Neural progenitor cell (in vitro differentiated cells): ENCODE results near the gene AGO3. TPM values are rescaled to one million over a fixed set of nuclear protein-coding genes. Genes with fewer than 3 reads are reported as not detected.
A peak's percentile ranks its signal among the peaks of the same experiment; 100 is the strongest.

Experiments used
- DNase-seq: peaks from one replicate; pipeline ENCODE4 v3.0.0-alpha.2; 2016; ENCODE audit warnings: low spot score
- H2AFZ ChIP-seq: fragments of 200-600 bp; sonication (generic); replicated peaks from 2 replicates; pipeline ENCODE4 v1.6.1; 2016; ENCODE audit warnings: antibody characterized with exemption
- H3F3A ChIP-seq: fragments of 200-600 bp; sonication (generic); 2 replicates; pipeline ENCODE4 v1.6.1; 2016; ENCODE audit warnings: antibody characterized with exemption, low read depth
- H3K27ac ChIP-seq: fragments of 200-600 bp; sonication (generic); 2 replicates; pipeline ENCODE4 v1.5.1; 2016; ENCODE audit warnings: mild to moderate bottlenecking
- H3K27me3 ChIP-seq: fragments of 200-600 bp; sonication (generic); 2 replicates; pipeline ENCODE4 v1.6.1; 2016; ENCODE audit warnings: mild to moderate bottlenecking, moderate library complexity
- H3K36me3 ChIP-seq: fragments of 200-600 bp; sonication (generic); 2 replicates; pipeline ENCODE4 v1.5.1; 2016
- H3K4me1 ChIP-seq: fragments of 200-600 bp; sonication (generic); 2 replicates; pipeline ENCODE4 v1.6.1; 2016; ENCODE audit warnings: mixed run types
- H3K4me2 ChIP-seq: fragments of 200-600 bp; sonication (generic); 2 replicates; pipeline ENCODE4 v1.6.1; 2016
- H3K4me3 ChIP-seq: fragments of 200-600 bp; sonication (generic); 2 replicates; pipeline ENCODE4 v1.5.1; 2016
- H3K79me2 ChIP-seq: fragments of 200-600 bp; sonication (generic); 2 replicates; pipeline ENCODE4 v1.6.1; 2016; ENCODE audit warnings: low read depth
- H3K9ac ChIP-seq: fragments of 200-600 bp; sonication (generic); 2 replicates; pipeline ENCODE4 v1.6.1; 2016
- H3K9me3 ChIP-seq: fragments of 200-600 bp; sonication (generic); 2 replicates; pipeline ENCODE4 v1.5.1; 2016; ENCODE audit warnings: low read depth
- H4K20me1 ChIP-seq: fragments of 200-600 bp; sonication (generic); 2 replicates; pipeline ENCODE4 v1.6.1; 2016; ENCODE audit warnings: low read depth
- H3K27ac Mint-ChIP-seq: 3 replicates; pipeline ENCODE4 v1.8.0; 2021; ENCODE audit warnings: mixed read lengths
- H3K27me3 Mint-ChIP-seq: 2 replicates; pipeline ENCODE4 v1.8.0; 2022; ENCODE audit warnings: low read depth, mild to moderate bottlenecking, inconsistent platforms, moderate library complexity, mixed read lengths; ENCODE audit not compliant: insufficient read depth
- H3K36me3 Mint-ChIP-seq: 3 replicates; pipeline ENCODE4 v1.8.0; 2021; ENCODE audit warnings: mixed read lengths
- H3K4me1 Mint-ChIP-seq: 3 replicates; pipeline ENCODE4 v1.8.0; 2021; ENCODE audit warnings: mixed read lengths
- H3K4me3 Mint-ChIP-seq: 3 replicates; pipeline ENCODE4 v1.8.0; 2021; ENCODE audit warnings: mild to moderate bottlenecking, moderate library complexity, mixed read lengths
- H3K9me3 Mint-ChIP-seq: 3 replicates; pipeline ENCODE4 v1.8.0; 2020; ENCODE audit warnings: mixed read lengths
- CTCF ChIP-seq: fragments of 200-600 bp; sonication (generic); IDR thresholded peaks from 2 replicates; pipeline ENCODE4 v1.5.1; 2017; ENCODE audit warnings: antibody characterized with exemption, mild to moderate bottlenecking
- EZH2 ChIP-seq: fragments of 200-600 bp; sonication (generic); IDR thresholded peaks from 2 replicates; pipeline ENCODE4 v1.6.1; 2017; ENCODE audit warnings: antibody characterized with exemption, mild to moderate bottlenecking, moderate library complexity
- EZH2phosphoT487 ChIP-seq: fragments of 200-600 bp; sonication (generic); IDR thresholded peaks from 2 replicates; pipeline ENCODE4 v1.6.1; 2017; ENCODE audit warnings: antibody characterized with exemption
- total RNA-seq: library from RNA; depleted of rRNA; stranded (reverse); fragments of >200 nt; gene quantifications from 2 replicates; pipeline ENCODE4 v1.2.3, GENCODE V29; 2015; ENCODE audit warnings: low replicate concordance

The AGO3 gene
- total RNA-seq, 1 donor from 2014 or later: 45.2 TPM

GRCh38 chr1:36083635-36084496 is 153.0 kb downstream of the AGO3 start, which contains the start of gene TEKT2:
Gene TEKT2, plus strand, starts transcription at chr1:36084094. Its CDS starts 828 bp downstream, at chr1:36084922.
- no peaks in the 10 kb centered on the region for H3K27me3 ChIP-seq
- peak within 1 kb of the TSS; percentile 97 for H3K4me2 ChIP-seq
- Mint-ChIP-seq H3K9me3 (peaks cover 2% of the 10 kb centered on the region), H3K36me3 (peaks cover 8% of the 10 kb centered on the region), H3K4me1 (peaks cover 39% of the 10 kb centered on the region), H3K27ac (peak within 1 kb of the TSS; percentile 91), H3K4me3 (peak within 1 kb of the TSS; percentile 87), H3K27me3 (peaks cover 6% of the 10 kb centered on the region)
- no peaks in the 10 kb centered on the region for H3K9me3 ChIP-seq
- H2AFZ ChIP-seq: peak within 1 kb of the TSS; percentile 87
- peak within 1 kb of the TSS; percentile 27 for H3K9ac ChIP-seq
- H3K36me3 ChIP-seq: no peaks in the 10 kb centered on the region
- peaks cover 13% of the 10 kb centered on the region for H3F3A ChIP-seq
- TF ChIP-seq CTCF (peak; percentile 5), EZH2phosphoT487 (no peak)
- DNase-seq: peak; percentile 96
- H4K20me1 ChIP-seq: no peaks in the 10 kb centered on the region
- H3K27ac ChIP-seq: no peak within 1 kb of the TSS
- peak within 1 kb of the TSS; percentile 83 for H3K4me3 ChIP-seq
- peaks cover under 1% of the 10 kb centered on the region for H3K79me2 ChIP-seq
- H3K4me1 ChIP-seq: peaks cover 9% of the 10 kb centered on the region

- H2AFZ ChIP-seq: peak overlapping the region; percentile 87
Observed at GRCh38 chr1:36084497-36085115, 153.7 kb downstream of the AGO3 start.

GRCh38 chr1:36085126-36085525 is 154.2 kb downstream of the AGO3 start:
- H3K27ac ChIP-seq: no peak overlapping the region
- H3K9ac ChIP-seq: no peak overlapping the region
- Mint-ChIP-seq H3K27ac (no peak overlapping the region), H3K36me3 (peaks cover 11% of the 10 kb centered on the region), H3K9me3 (peaks cover 2% of the 10 kb centered on the region), H3K4me3 (peak overlapping the region; percentile 87), H3K27me3 (peaks cover 8% of the 10 kb centered on the region), H3K4me1 (peaks cover 49% of the 10 kb centered on the region)
- H3K36me3 ChIP-seq: no peaks in the 10 kb centered on the region
- H3K4me3 ChIP-seq: no peak overlapping the region
- peak overlapping the region; percentile 97 for H3K4me2 ChIP-seq
- no peaks in the 10 kb centered on the region for H3K27me3 ChIP-seq
- peaks cover 10% of the 10 kb centered on the region for H4K20me1 ChIP-seq
- peaks cover 13% of the 10 kb centered on the region for H3K79me2 ChIP-seq
- H2AFZ ChIP-seq: no peak overlapping the region
- peaks cover 11% of the 10 kb centered on the region for H3K4me1 ChIP-seq
- peaks cover 13% of the 10 kb centered on the region for H3F3A ChIP-seq
- H3K9me3 ChIP-seq: no peaks in the 10 kb centered on the region
- DNase-seq: no peak
- no peak for TF ChIP-seq CTCF
- TF ChIP-seq EZH2: no peak
- TF ChIP-seq EZH2phosphoT487: no peak

More at GRCh38 chr1:36084497-36085115, 153.7 kb downstream of the AGO3 start:
- H3K4me2 ChIP-seq: peak overlapping the region; percentile 97
- no peak for TF ChIP-seq EZH2
- peak overlapping the region; percentile 83 for H3K4me3 ChIP-seq
- Mint-ChIP-seq H3K9me3 (peaks cover 2% of the 10 kb centered on the region), H3K4me3 (peak overlapping the region; percentile 87), H3K36me3 (peaks cover 10% of the 10 kb centered on the region), H3K27me3 (peaks cover 8% of the 10 kb centered on the region), H3K27ac (peak overlapping the region; percentile 91), H3K4me1 (peaks cover 44% of the 10 kb centered on the region)
- H3F3A ChIP-seq: peaks cover 13% of the 10 kb centered on the region
- H4K20me1 ChIP-seq: peaks cover 5% of the 10 kb centered on the region
- H3K9me3 ChIP-seq: no peaks in the 10 kb centered on the region
- peak overlapping the region; percentile 27 for H3K9ac ChIP-seq
- H3K27ac ChIP-seq: no peak overlapping the region
- peaks cover 10% of the 10 kb centered on the region for H3K4me1 ChIP-seq
- peak; percentile 46 for DNase-seq
- no peaks in the 10 kb centered on the region for H3K36me3 ChIP-seq
- peaks cover 8% of the 10 kb centered on the region for H3K79me2 ChIP-seq
- H3K27me3 ChIP-seq: no peaks in the 10 kb centered on the region
